Measurements from ENCODE around the gene PAK2. TPM values are rescaled to one million over a fixed set of nuclear protein-coding genes. Genes with fewer than 3 reads are reported as not detected.

The PAK2 gene
- total and polyA plus RNA-seq, 2 experiments from 2014 or later: 24.3 to 49.4 TPM

DNA sequence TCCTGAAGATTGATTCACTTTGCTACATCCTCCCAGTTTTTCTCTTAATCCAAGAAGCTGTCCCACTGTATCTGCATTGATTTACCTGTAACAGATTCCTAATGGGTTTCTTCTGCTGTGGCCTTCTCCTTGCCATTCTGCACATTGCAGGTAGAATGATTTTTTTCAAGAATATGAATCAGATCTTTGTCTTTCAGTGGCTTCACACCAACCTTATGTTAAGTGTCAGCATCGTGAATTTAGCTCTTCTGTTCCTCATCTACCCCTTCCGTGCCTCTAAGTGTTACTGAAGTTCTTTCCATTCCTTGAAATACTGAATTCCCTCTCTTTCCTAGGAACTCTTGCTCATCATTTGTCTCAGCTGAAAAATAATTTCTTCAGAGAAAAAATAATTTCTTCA, 135.6 kb downstream of the PAK2 start (continued):
- TF ChIP-seq CTCF (conservative IDR thresholded peaks at IDR 0.05; ENCODE audit: low read depth in 2 of 2): no peak

Small RNAs within 50 kb of the gene (small RNA-seq; reads per million reads assigned to genes)
- gene RNU4-89P (ENCODE audit: low replicate concordance) (not detected), gene RNU6-42P (ENCODE audit: low replicate concordance) (0.42 reads per million, percentile 28 among the genes with 10 or more reads in this experiment), gene RNU6-646P (ENCODE audit: low replicate concordance) (not detected)

Other genes starting within 250 kb of the PAK2 start
- gene RNF168, start 236.1 kb upstream of the PAK2 start, total RNA-seq (2014; rRNA removed; shearing (Covaris generic)): 51.0 and 53.0 TPM in 2 replicates
- 29.5 and 33.0 TPM in 2 replicates for gene RNF168, start 236.1 kb upstream of the PAK2 start, polyA plus RNA-seq (2016; fragmentation: Nextera tagmentation; extraction: Ambion mirVana)
- gene SMCO1, start 224.5 kb upstream of the PAK2 start, total RNA-seq (2014; rRNA removed; shearing (Covaris generic)): not detected in 2 replicates
- not detected in 2 replicates for gene SMCO1, start 224.5 kb upstream of the PAK2 start, polyA plus RNA-seq (2016; fragmentation: Nextera tagmentation; extraction: Ambion mirVana)
- gene WDR53, start 171.3 kb upstream of the PAK2 start, total RNA-seq (2014; rRNA removed; shearing (Covaris generic)): 1.6 and 6.8 TPM in 2 replicates
- 26.7 and 29.7 TPM in 2 replicates for gene WDR53, start 171.3 kb upstream of the PAK2 start, polyA plus RNA-seq (2016; fragmentation: Nextera tagmentation; extraction: Ambion mirVana)
- gene FBXO45, start 171.2 kb upstream of the PAK2 start, total RNA-seq (2014; rRNA removed; shearing (Covaris generic)): 23.7 and 25.3 TPM in 2 replicates
- 10.3 and 11.5 TPM in 2 replicates for gene FBXO45, start 171.2 kb upstream of the PAK2 start, polyA plus RNA-seq (2016; fragmentation: Nextera tagmentation; extraction: Ambion mirVana)
- gene NRROS, start 100.2 kb upstream of the PAK2 start, total RNA-seq (2014; rRNA removed; shearing (Covaris generic)): 5.9 and 8.5 TPM in 2 replicates
- gene NRROS, start 100.2 kb upstream of the PAK2 start, polyA plus RNA-seq (2016; fragmentation: Nextera tagmentation; extraction: Ambion mirVana): 1.2 and 2.3 TPM in 2 replicates
- 1.6 and 2.3 TPM in 2 replicates for gene CEP19, start 27.6 kb upstream of the PAK2 start, total RNA-seq (2014; rRNA removed; shearing (Covaris generic))
- 1.8 and 2.5 TPM in 2 replicates for gene CEP19, start 27.6 kb upstream of the PAK2 start, polyA plus RNA-seq (2016; fragmentation: Nextera tagmentation; extraction: Ambion mirVana)
- 14.5 and 24.4 TPM in 2 replicates for gene PIGX, start 27.5 kb upstream of the PAK2 start, total RNA-seq (2014; rRNA removed; shearing (Covaris generic))
- gene PIGX, start 27.5 kb upstream of the PAK2 start, polyA plus RNA-seq (2016; fragmentation: Nextera tagmentation; extraction: Ambion mirVana): 13.0 and 13.4 TPM in 2 replicates
- gene SENP5, start 128.1 kb downstream of the PAK2 start, total RNA-seq (2014; rRNA removed; shearing (Covaris generic)): 34.3 and 44.0 TPM in 2 replicates
- 8.3 and 12.2 TPM in 2 replicates for gene SENP5, start 128.1 kb downstream of the PAK2 start, polyA plus RNA-seq (2016; fragmentation: Nextera tagmentation; extraction: Ambion mirVana)
- gene NCBP2, start 202.7 kb downstream of the PAK2 start, total RNA-seq (2014; rRNA removed; shearing (Covaris generic)): 72.7 and 78.4 TPM in 2 replicates
- gene NCBP2, start 202.7 kb downstream of the PAK2 start, polyA plus RNA-seq (2016; fragmentation: Nextera tagmentation; extraction: Ambion mirVana): 83.8 and 98.9 TPM in 2 replicates
- not detected in 2 replicates for gene PIGZ, start 229.0 kb downstream of the PAK2 start, total RNA-seq (2014; rRNA removed; shearing (Covaris generic))
- gene PIGZ, start 229.0 kb downstream of the PAK2 start, polyA plus RNA-seq (2016; fragmentation: Nextera tagmentation; extraction: Ambion mirVana): 0.16 TPM in 1 of 2 replicates, not detected in the other

All from GM23338 (cell line).